Hematopoietic multipotent progenitor cell treated with erythropoietin and hydrocortisone succinate and interleukin-3 and kit ligand, for 8 days (in vitro differentiated cells): ENCODE data around the gene SRMS.

ENCODE experiments used
- DNase-seq: peaks from one replicate; pipeline ENCODE4 v3.0.0-alpha.2; 2015

The SRMS gene

GRCh38 chr20:63547725-63548480 lies at the start of gene SRMS:
Gene SRMS (minus strand): TSS chr20:63547749. CDS start chr20:63547463, 286 bp downstream.
- no peak for DNase-seq

GRCh38 chr20:63596423-63596822 lies 48.9 kb upstream of the SRMS start:
- no peak for DNase-seq

- DNase-seq: no peak
Measured at GRCh38 chr20:63595416-63596127, 48.0 kb upstream of the SRMS start.

- DNase-seq: no peak
Measured at GRCh38 chr20:63594043-63594561, 46.6 kb upstream of the SRMS start.

- no peak for DNase-seq
Measured at GRCh38 chr20:63592661-63593060, 45.1 kb upstream of the SRMS start.

- DNase-seq: no peak
Measured at GRCh38 chr20:63591786-63592355, 44.3 kb upstream of the SRMS start.

GRCh38 chr20:63591147-63591533 lies 43.6 kb upstream of the SRMS start:
- DNase-seq: no peak

- DNase-seq: no peak
Measured at GRCh38 chr20:63590218-63591146, 42.9 kb upstream of the SRMS start.

- no peak for DNase-seq
Measured at GRCh38 chr20:63589261-63590217, 42.0 kb upstream of the SRMS start.

- DNase-seq: no peak
Measured at GRCh38 chr20:63588641-63589041, 41.1 kb upstream of the SRMS start.

GRCh38 chr20:63587776-63588591 lies 40.4 kb upstream of the SRMS start:
- DNase-seq: no peak

- no peak for DNase-seq
Measured at GRCh38 chr20:63587256-63587655, 39.7 kb upstream of the SRMS start.

GRCh38 chr20:63586797-63587196 lies 39.2 kb upstream of the SRMS start:
- no peak for DNase-seq

GRCh38 chr20:63585616-63586565 lies 38.3 kb upstream of the SRMS start:
- DNase-seq: no peak

GRCh38 chr20:63582382-63583063 lies 35.0 kb upstream of the SRMS start:
- no peak for DNase-seq

- peak; percentile 27 for DNase-seq
Measured at GRCh38 chr20:63580796-63581461, 33.4 kb upstream of the SRMS start.

GRCh38 chr20:63579017-63579694 lies 31.6 kb upstream of the SRMS start:
- DNase-seq: no peak
